ENCODE measurements around the gene FREM3. TPM values are rescaled to one million over a fixed set of nuclear protein-coding genes. Genes with fewer than 3 reads are reported as not detected.
"Not testable (repeated sequence)": the region's sequence is repeated elsewhere in the genome, so short reads cannot be mapped to it uniquely, and the experiment has no call there.

FREM3 gene
- total RNA-seq = under 0.01 TPM

DNA sequence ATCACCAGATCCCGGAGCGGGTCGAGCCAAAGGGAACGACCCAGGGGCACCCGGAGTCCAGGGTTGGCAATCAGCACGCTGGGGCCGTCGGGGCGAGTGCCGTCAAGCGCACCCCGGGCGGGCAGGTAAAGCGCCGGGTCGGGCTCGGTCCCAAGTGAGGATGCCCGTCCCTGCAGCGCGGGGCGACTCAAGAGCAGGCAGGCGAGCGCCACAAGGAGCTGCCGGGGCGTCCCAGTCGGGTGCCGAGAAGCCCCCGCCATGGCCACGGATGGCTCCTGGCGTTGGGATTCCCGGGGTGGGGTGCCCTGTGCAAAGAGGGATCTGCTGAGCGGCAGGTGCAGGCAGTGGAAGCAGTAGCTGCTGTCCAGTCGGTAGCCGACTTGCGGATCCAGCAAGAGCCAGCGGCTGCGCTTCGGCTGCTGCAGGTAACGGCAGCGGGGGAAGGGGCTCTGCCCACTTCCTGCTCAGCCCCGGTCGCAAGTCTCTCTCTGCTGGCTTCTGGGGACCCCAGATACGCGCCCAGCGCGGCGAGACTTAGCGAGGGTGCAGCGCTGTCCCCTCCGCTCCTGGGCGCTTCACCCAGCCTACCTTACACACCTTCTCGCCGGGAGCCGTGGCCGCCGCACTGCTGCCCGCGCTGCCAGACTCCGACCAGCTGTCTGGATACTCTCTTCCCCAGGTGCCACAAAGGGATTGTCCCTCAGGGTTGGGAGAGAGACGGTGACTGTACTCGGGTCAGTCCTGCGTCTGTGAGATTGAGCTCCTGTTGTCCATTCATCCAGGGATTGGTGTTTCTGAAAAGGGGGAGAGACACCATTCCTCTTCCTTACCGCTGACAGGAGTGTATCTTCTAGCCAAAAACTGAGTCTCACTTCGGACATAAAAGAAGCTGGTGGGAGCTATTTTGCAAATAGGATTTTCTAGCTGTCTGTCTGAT lies at the start of gene FREM3:
FREM3 (minus strand) TSS at position 260 of the 937 bp plus-strand sequence; CDS start at position 260, 0 bp downstream.
- H3K9ac ChIP-seq (ENCODE audit: low read depth in 1 of 3, low read length in 3 of 3) = peak within 1 kb of the TSS in 2 of 3 donors; percentile 5 to 57
- no peak within 1 kb of the TSS for H3K27ac ChIP-seq (ENCODE audit: low read depth, low read length)
- H3K9me3 ChIP-seq (ENCODE audit: control insufficient read depth in 3 of 3, low read length in 3 of 3) = no peaks in the 10 kb centered on the region
- peaks cover 33 to 43% (median 41%) of the 10 kb centered on the region in 3 donors for H3K27me3 ChIP-seq (ENCODE audit: control insufficient read depth in 3 of 3, insufficient read depth in 3 of 3, low read length in 3 of 3)
- H3K36me3 ChIP-seq (ENCODE audit: control insufficient read depth in 3 of 3, insufficient read depth in 3 of 3, low read length in 3 of 3) = peaks cover 0 to 2% (median 0%) of the 10 kb centered on the region in 3 donors
- H3K4me1 ChIP-seq (ENCODE audit: control insufficient read depth in 3 of 3, insufficient read depth in 3 of 3, low read length in 3 of 3) = peaks cover 12 to 18% (median 15%) of the 10 kb centered on the region in 3 donors
- H3K4me3 ChIP-seq (ENCODE audit: low read length in 3 of 3) = peak within 1 kb of the TSS; percentile 57 to 68 (median 61)

DNA sequence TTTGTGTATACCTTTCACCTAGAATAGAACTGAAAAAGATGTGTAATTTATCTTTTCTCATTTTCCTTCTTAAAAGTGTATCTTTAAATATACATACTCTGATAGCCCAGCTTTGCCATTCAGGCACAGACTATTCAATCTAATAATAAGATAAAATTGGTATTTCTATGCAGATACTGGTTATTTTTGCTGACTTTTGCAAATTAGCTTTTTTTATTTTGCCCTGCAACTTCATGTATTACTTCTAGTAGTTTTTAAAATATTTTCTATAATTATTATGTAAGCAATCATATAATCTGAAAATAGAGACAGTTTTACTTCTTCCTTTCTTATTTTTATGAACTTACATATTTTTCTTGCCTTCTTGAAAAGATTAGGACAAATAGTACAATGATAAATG lies 45.4 kb upstream of the FREM3 start:
- Histone ChIP-seq H3K9ac (ENCODE audit: low read depth in 1 of 3, low read length in 3 of 3) (no peak overlapping the region), H3K4me3 (ENCODE audit: low read length in 3 of 3) (no peak overlapping the region), H3K9me3 (ENCODE audit: control insufficient read depth in 3 of 3, low read length in 3 of 3) (no peaks in the 10 kb centered on the region), H3K27ac (ENCODE audit: low read depth, low read length) (no peak overlapping the region), H3K4me1 (ENCODE audit: control insufficient read depth in 3 of 3, insufficient read depth in 3 of 3, low read length in 3 of 3) (no peaks in the 10 kb centered on the region), H3K27me3 (ENCODE audit: control insufficient read depth in 3 of 3, insufficient read depth in 3 of 3, low read length in 3 of 3) (no peaks in the 10 kb centered on the region), H3K36me3 (ENCODE audit: control insufficient read depth in 3 of 3, insufficient read depth in 3 of 3, low read length in 3 of 3) (no peaks in the 10 kb centered on the region)

DNA sequence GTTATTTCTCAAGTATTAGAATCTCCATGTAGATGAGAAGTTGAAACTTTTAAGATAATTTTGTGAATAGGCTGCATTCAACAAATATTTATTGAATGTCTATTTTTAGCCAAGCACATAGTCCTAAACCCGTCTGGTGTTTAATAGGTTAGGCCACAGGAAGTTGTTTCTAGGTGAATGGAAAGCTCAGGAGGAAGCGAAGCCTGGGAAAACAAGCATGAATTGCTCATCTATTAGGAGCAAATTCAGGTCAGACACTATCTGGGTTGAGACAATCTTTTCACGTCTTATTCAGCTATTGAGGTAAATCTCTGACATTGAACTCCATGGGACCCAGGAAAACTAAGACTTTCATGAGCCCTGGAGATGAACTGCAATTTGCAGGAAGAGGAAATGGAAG lies 43.1 kb upstream of the FREM3 start:
- Histone ChIP-seq H3K36me3 (ENCODE audit: control insufficient read depth in 3 of 3, insufficient read depth in 3 of 3, low read length in 3 of 3) (no peaks in the 10 kb centered on the region), H3K27ac (ENCODE audit: low read depth, low read length) (no peak overlapping the region), H3K9me3 (ENCODE audit: control insufficient read depth in 3 of 3, low read length in 3 of 3) (no peaks in the 10 kb centered on the region), H3K4me3 (ENCODE audit: low read length in 3 of 3) (no peak overlapping the region), H3K4me1 (ENCODE audit: control insufficient read depth in 3 of 3, insufficient read depth in 3 of 3, low read length in 3 of 3) (no peaks in the 10 kb centered on the region), H3K27me3 (ENCODE audit: control insufficient read depth in 3 of 3, insufficient read depth in 3 of 3, low read length in 3 of 3) (no peaks in the 10 kb centered on the region), H3K9ac (ENCODE audit: low read depth in 1 of 3, low read length in 3 of 3) (no peak overlapping the region)

DNA sequence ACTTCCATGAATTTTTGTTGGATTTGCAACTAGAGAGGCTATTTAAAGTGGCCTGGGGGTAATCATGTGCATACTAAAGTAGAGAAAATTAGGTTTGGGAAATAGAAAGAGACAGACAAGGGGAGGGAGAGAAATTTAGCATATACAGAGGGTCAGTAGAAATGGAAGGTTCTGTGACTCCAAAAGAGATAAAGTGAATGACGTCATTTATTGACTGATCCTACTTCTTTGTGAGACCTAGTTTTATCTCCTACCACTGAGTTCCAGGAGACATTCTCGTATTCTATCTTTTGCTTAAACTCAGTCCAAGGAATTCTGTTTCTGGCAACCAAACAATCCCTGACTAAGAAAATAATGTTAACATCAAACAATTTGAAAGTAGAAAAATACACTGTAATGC lies 42.4 kb upstream of the FREM3 start:
- no peaks in the 10 kb centered on the region for H3K4me1 ChIP-seq (ENCODE audit: control insufficient read depth in 3 of 3, insufficient read depth in 3 of 3, low read length in 3 of 3)

DNA sequence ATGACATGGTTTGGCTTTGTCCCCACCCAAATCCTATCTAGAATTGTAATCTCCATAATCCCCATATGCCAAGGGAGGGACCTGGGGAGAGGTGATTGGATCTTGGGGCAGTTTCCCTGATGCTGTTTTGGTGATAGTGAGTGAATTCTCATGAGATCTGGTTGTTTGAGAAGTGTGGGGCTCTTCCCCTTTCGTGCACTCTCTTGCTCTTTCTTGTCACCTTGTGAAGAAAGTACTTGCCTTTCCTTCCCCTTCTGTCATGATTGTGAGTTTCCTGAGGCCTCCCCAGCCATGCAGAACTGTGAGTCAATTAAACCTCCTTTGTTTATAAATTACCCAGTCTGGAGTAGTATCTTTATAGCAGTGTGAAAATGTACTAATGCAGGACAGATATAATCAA lies 36.4 kb upstream of the FREM3 start:
- H3K9ac ChIP-seq (ENCODE audit: low read depth in 1 of 3, low read length in 3 of 3) = no peak overlapping the region
- H3K27me3 ChIP-seq (ENCODE audit: control insufficient read depth in 3 of 3, insufficient read depth in 3 of 3, low read length in 3 of 3) = no peaks in the 10 kb centered on the region
- H3K36me3 ChIP-seq (ENCODE audit: control insufficient read depth in 3 of 3, insufficient read depth in 3 of 3, low read length in 3 of 3) = no peaks in the 10 kb centered on the region
- no peak overlapping the region for H3K27ac ChIP-seq (ENCODE audit: low read depth, low read length)
- H3K9me3 ChIP-seq (ENCODE audit: control insufficient read depth in 3 of 3, low read length in 3 of 3) = no peaks in the 10 kb centered on the region
- no peak overlapping the region for H3K4me3 ChIP-seq (ENCODE audit: low read length in 3 of 3)
- no peaks in the 10 kb centered on the region for H3K4me1 ChIP-seq (ENCODE audit: control insufficient read depth in 3 of 3, insufficient read depth in 3 of 3, low read length in 3 of 3)

More for the DNA sequence above, 42.4 kb upstream of the FREM3 start:
- Histone ChIP-seq H3K9ac (ENCODE audit: low read depth in 1 of 3, low read length in 3 of 3) (no peak overlapping the region), H3K27ac (ENCODE audit: low read depth, low read length) (no peak overlapping the region), H3K9me3 (ENCODE audit: control insufficient read depth in 3 of 3, low read length in 3 of 3) (no peaks in the 10 kb centered on the region), H3K36me3 (ENCODE audit: control insufficient read depth in 3 of 3, insufficient read depth in 3 of 3, low read length in 3 of 3) (no peaks in the 10 kb centered on the region), H3K27me3 (ENCODE audit: control insufficient read depth in 3 of 3, insufficient read depth in 3 of 3, low read length in 3 of 3) (no peaks in the 10 kb centered on the region), H3K4me3 (ENCODE audit: low read length in 3 of 3) (no peak overlapping the region)

DNA sequence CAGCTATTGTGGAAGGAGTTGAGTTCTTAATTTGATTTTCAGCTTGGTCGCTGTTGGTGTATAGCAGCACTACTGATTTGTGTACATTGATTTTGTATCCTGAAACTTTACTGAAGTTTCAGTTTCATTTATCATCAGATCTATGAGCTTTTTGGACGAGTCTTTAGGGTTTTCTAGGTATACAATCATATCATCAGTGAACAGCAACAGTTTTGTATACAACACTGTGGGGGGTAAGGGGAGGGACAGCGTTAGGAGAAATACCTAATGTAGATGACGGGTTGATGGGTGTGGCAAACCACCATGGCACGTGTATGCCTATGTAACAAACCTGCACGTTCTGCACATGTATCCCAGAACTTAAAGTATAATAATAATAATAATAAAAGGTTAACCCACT lies 35.6 kb upstream of the FREM3 start:
- H3K4me3 ChIP-seq (ENCODE audit: low read length in 3 of 3); H3K9me3 ChIP-seq (ENCODE audit: control insufficient read depth in 3 of 3, low read length in 3 of 3); H3K9ac ChIP-seq (ENCODE audit: low read depth in 1 of 3, low read length in 3 of 3); H3K27me3 ChIP-seq (ENCODE audit: control insufficient read depth in 3 of 3, insufficient read depth in 3 of 3, low read length in 3 of 3); H3K36me3 ChIP-seq (ENCODE audit: control insufficient read depth in 3 of 3, insufficient read depth in 3 of 3, low read length in 3 of 3); H3K4me1 ChIP-seq (ENCODE audit: control insufficient read depth in 3 of 3, insufficient read depth in 3 of 3, low read length in 3 of 3); H3K27ac ChIP-seq (ENCODE audit: low read depth, low read length): not testable (repeated sequence)

DNA sequence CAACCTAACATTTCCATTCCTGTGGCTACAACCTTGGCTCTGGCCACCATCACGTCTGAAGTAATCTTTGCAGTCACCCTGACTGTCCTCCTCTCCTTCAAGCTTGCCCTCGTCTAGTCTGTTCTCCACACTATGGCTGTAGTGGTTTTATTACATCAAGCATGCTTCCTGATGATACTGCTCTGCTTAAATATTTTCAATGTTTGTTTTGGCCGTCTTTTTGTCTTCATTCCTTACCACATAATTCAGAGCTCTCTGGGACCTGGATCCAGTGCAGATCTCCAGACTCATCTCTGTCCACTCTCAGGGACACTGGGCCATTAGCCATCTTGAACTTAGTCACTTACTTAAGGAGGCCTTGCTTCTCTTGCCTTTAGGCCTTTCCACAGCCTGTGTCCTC lies 27.7 kb upstream of the FREM3 start:
- no peak overlapping the region for H3K4me3 ChIP-seq (ENCODE audit: low read length in 3 of 3)
- H3K27me3 ChIP-seq (ENCODE audit: control insufficient read depth in 3 of 3, insufficient read depth in 3 of 3, low read length in 3 of 3) = no peaks in the 10 kb centered on the region
- no peaks in the 10 kb centered on the region for H3K9me3 ChIP-seq (ENCODE audit: control insufficient read depth in 3 of 3, low read length in 3 of 3)
- H3K4me1 ChIP-seq (ENCODE audit: control insufficient read depth in 3 of 3, insufficient read depth in 3 of 3, low read length in 3 of 3) = no peaks in the 10 kb centered on the region
- no peak overlapping the region for H3K27ac ChIP-seq (ENCODE audit: low read depth, low read length)
- H3K9ac ChIP-seq (ENCODE audit: low read depth in 1 of 3, low read length in 3 of 3) = no peak overlapping the region
- H3K36me3 ChIP-seq (ENCODE audit: control insufficient read depth in 3 of 3, insufficient read depth in 3 of 3, low read length in 3 of 3) = no peaks in the 10 kb centered on the region

DNA sequence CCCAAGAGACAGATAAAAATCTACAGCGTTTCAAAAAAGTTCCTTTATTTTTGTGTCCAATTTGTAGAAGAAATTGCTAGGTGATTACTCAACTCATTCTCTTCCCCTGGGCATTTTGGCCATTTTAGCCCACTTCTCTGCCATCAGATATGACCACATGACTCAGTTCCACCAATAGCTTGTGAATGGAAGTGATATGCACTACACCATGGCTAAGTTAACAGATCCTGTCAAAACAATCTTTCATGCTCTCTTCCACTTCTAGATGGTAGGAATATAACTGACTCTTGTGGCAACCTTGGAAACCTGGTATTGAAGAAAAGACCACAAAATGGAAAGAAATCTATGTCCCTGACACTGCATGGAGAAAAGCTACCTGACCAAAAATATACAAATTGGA lies 26.2 kb upstream of the FREM3 start:
- H3K9ac ChIP-seq (ENCODE audit: low read depth in 1 of 3, low read length in 3 of 3) = no peak overlapping the region
- H3K9me3 ChIP-seq (ENCODE audit: control insufficient read depth in 3 of 3, low read length in 3 of 3) = no peaks in the 10 kb centered on the region
- H3K4me1 ChIP-seq (ENCODE audit: control insufficient read depth in 3 of 3, insufficient read depth in 3 of 3, low read length in 3 of 3) = no peaks in the 10 kb centered on the region
- H3K27ac ChIP-seq (ENCODE audit: low read depth, low read length) = no peak overlapping the region
- H3K36me3 ChIP-seq (ENCODE audit: control insufficient read depth in 3 of 3, insufficient read depth in 3 of 3, low read length in 3 of 3) = no peaks in the 10 kb centered on the region
- H3K27me3 ChIP-seq (ENCODE audit: control insufficient read depth in 3 of 3, insufficient read depth in 3 of 3, low read length in 3 of 3) = no peaks in the 10 kb centered on the region
- no peak overlapping the region for H3K4me3 ChIP-seq (ENCODE audit: low read length in 3 of 3)

DNA sequence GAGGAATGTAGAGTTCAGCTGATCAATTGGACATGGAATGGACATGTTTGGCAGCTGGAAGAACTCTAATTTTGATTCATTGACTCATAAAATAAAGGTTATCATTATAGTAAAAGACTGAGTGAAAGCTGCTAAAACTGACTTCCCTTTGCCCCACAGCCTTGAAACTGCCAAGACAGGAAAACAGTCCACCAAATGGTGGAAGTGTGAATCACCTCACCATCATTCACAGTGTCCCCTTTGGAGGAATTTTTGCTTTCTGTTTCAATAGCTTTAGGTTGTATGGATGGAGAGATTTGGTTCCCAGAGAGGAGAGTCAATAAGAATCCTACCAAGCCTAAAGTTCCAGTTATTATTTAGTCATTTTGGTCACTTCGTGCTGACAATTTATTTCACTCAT lies 20.8 kb upstream of the FREM3 start:
- H3K27ac ChIP-seq (ENCODE audit: low read depth, low read length) = no peak overlapping the region
- no peaks in the 10 kb centered on the region for H3K4me1 ChIP-seq (ENCODE audit: control insufficient read depth in 3 of 3, insufficient read depth in 3 of 3, low read length in 3 of 3)
- no peaks in the 10 kb centered on the region for H3K36me3 ChIP-seq (ENCODE audit: control insufficient read depth in 3 of 3, insufficient read depth in 3 of 3, low read length in 3 of 3)
- H3K9ac ChIP-seq (ENCODE audit: low read depth in 1 of 3, low read length in 3 of 3) = no peak overlapping the region
- no peaks in the 10 kb centered on the region for H3K9me3 ChIP-seq (ENCODE audit: control insufficient read depth in 3 of 3, low read length in 3 of 3)
- no peak overlapping the region for H3K4me3 ChIP-seq (ENCODE audit: low read length in 3 of 3)
- no peaks in the 10 kb centered on the region for H3K27me3 ChIP-seq (ENCODE audit: control insufficient read depth in 3 of 3, insufficient read depth in 3 of 3, low read length in 3 of 3)

DNA sequence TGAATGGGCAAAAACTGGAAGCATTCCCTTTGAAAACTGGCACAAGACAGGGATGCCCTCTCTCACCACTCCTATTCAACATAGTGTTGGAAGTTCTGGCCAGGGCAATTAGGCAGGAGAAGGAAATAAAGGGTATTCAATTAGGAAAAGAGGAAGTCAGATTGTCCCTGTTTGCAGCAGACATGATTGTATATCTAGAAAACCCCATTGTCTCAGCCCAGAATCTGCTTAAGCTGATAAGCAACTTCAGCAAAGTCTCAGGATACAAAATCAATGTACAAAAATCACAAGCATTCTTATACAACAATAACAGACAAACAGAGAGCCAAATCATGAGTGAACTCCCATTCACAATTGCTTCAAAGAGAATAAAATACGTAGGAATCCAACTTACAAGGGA lies 18.3 kb upstream of the FREM3 start:
- H3K4me3 ChIP-seq (ENCODE audit: low read length in 3 of 3); H3K4me1 ChIP-seq (ENCODE audit: control insufficient read depth in 3 of 3, insufficient read depth in 3 of 3, low read length in 3 of 3); H3K36me3 ChIP-seq (ENCODE audit: control insufficient read depth in 3 of 3, insufficient read depth in 3 of 3, low read length in 3 of 3); H3K9ac ChIP-seq (ENCODE audit: low read depth in 1 of 3, low read length in 3 of 3); H3K27ac ChIP-seq (ENCODE audit: low read depth, low read length); H3K9me3 ChIP-seq (ENCODE audit: control insufficient read depth in 3 of 3, low read length in 3 of 3); H3K27me3 ChIP-seq (ENCODE audit: control insufficient read depth in 3 of 3, insufficient read depth in 3 of 3, low read length in 3 of 3): not testable (repeated sequence)

Data from skeletal muscle tissue (tissue), 4 donors.